Measurements from ENCODE around the gene ADO.

Gene ADO

GRCh38 chr10:62817766-62818425 lies 13.4 kb downstream of the ADO start:
- DNase-seq (ENCODE audit: low spot score) = peak; percentile 72

GRCh38 chr10:62818426-62819011 lies 14.0 kb downstream of the ADO start:
- DNase-seq (ENCODE audit: low spot score) = no peak

GRCh38 chr10:62819141-62819920 lies 14.8 kb downstream of the ADO start:
- DNase-seq (ENCODE audit: low spot score) = no peak

- DNase-seq (ENCODE audit: low spot score) = no peak
These were observed 16.1 kb downstream of the ADO start for GRCh38 chr10:62820586-62820985.

GRCh38 chr10:62826273-62826672 lies 21.8 kb downstream of the ADO start:
- no peak for DNase-seq (ENCODE audit: low spot score)

- no peak for DNase-seq (ENCODE audit: low spot score)
These were observed 25.1 kb downstream of the ADO start for GRCh38 chr10:62829622-62830021.

GRCh38 chr10:62830679-62831078 lies 26.2 kb downstream of the ADO start:
- DNase-seq (ENCODE audit: low spot score) = no peak

GRCh38 chr10:62831346-62831745 lies 26.8 kb downstream of the ADO start:
- peak; percentile 22 for DNase-seq (ENCODE audit: low spot score)

GRCh38 chr10:62839590-62839989 lies 35.1 kb downstream of the ADO start:
- DNase-seq (ENCODE audit: low spot score) = no peak

- DNase-seq (ENCODE audit: low spot score) = no peak
These were observed 38.5 kb downstream of the ADO start for GRCh38 chr10:62842983-62843382.

GRCh38 chr10:62843600-62843999 lies 39.1 kb downstream of the ADO start:
- no peak for DNase-seq (ENCODE audit: low spot score)

- no peak for DNase-seq (ENCODE audit: low spot score)
These were observed 39.9 kb downstream of the ADO start for GRCh38 chr10:62844280-62845011.

- no peak for DNase-seq (ENCODE audit: low spot score)
These were observed 42.9 kb downstream of the ADO start for GRCh38 chr10:62847433-62847832.

GRCh38 chr10:62850646-62851045 lies 46.1 kb downstream of the ADO start:
- no peak for DNase-seq (ENCODE audit: low spot score)

GRCh38 chr10:62851442-62851841 lies 46.9 kb downstream of the ADO start:
- no peak for DNase-seq (ENCODE audit: low spot score)

GRCh38 chr10:62852961-62853702 lies 48.6 kb downstream of the ADO start:
- DNase-seq (ENCODE audit: low spot score) = no peak

- no peak for DNase-seq (ENCODE audit: low spot score)
These were observed 49.2 kb downstream of the ADO start for GRCh38 chr10:62853710-62854109.

- no peak for DNase-seq (ENCODE audit: low spot score)
These were observed 51.5 kb downstream of the ADO start for GRCh38 chr10:62856021-62856420.
